T-helper 1 cell treated with Interleukin-12 subunit alpha and Interleukin-12 subunit beta and Interleukin-4 antibody, amounts not matched to agents 30 μg/mL and 1 μg/mL, for 36 hours (primary cell): ENCODE measurements around the gene MAGI2.

ENCODE experiments used
- H3K27ac Mint-ChIP-seq: one replicate; pipeline ENCODE4 v1.8.0; 2021; ENCODE audit warnings: mild to moderate bottlenecking, mixed read lengths
- H3K27me3 Mint-ChIP-seq: one replicate; pipeline ENCODE4 v1.8.0; 2021; ENCODE audit warnings: low read depth, mixed read lengths
- H3K36me3 Mint-ChIP-seq: one replicate; pipeline ENCODE4 v1.8.0; 2021; ENCODE audit warnings: low read depth, mixed read lengths
- H3K4me1 Mint-ChIP-seq: one replicate; pipeline ENCODE4 v1.8.0; 2021; ENCODE audit warnings: low read depth, mixed read lengths
- H3K4me3 Mint-ChIP-seq: one replicate; pipeline ENCODE4 v1.8.0; 2021; ENCODE audit warnings: mild to moderate bottlenecking, moderate library complexity, mixed read lengths
- H3K9me3 Mint-ChIP-seq: one replicate; pipeline ENCODE4 v1.8.0; 2021; ENCODE audit warnings: mixed read lengths

MAGI2 gene

GRCh38 chr7:78398576-78398975, 1054.9 kb downstream of the MAGI2 start:
- H3K27me3 Mint-ChIP-seq: no peaks in the 10 kb centered on the region
- H3K4me3 Mint-ChIP-seq: no peak overlapping the region
- H3K36me3 Mint-ChIP-seq: no peaks in the 10 kb centered on the region
- no peaks in the 10 kb centered on the region for H3K9me3 Mint-ChIP-seq
- no peak overlapping the region for H3K27ac Mint-ChIP-seq
- H3K4me1 Mint-ChIP-seq: no peaks in the 10 kb centered on the region

- no peak overlapping the region for H3K4me3 Mint-ChIP-seq
- H3K4me1 Mint-ChIP-seq: no peaks in the 10 kb centered on the region
- H3K27ac Mint-ChIP-seq: no peak overlapping the region
- H3K9me3 Mint-ChIP-seq: no peaks in the 10 kb centered on the region
- no peaks in the 10 kb centered on the region for H3K27me3 Mint-ChIP-seq
- no peaks in the 10 kb centered on the region for H3K36me3 Mint-ChIP-seq
Measured at GRCh38 chr7:78398081-78398480, 1055.4 kb downstream of the MAGI2 start.

GRCh38 chr7:78396210-78396609, 1057.3 kb downstream of the MAGI2 start:
- Mint-ChIP-seq H3K4me1 (no peaks in the 10 kb centered on the region), H3K27me3 (no peaks in the 10 kb centered on the region), H3K36me3 (no peaks in the 10 kb centered on the region), H3K27ac (no peak overlapping the region), H3K9me3 (no peaks in the 10 kb centered on the region), H3K4me3 (no peak overlapping the region)

- no peak overlapping the region for H3K4me3 Mint-ChIP-seq
- no peak overlapping the region for H3K27ac Mint-ChIP-seq
- H3K27me3 Mint-ChIP-seq: no peaks in the 10 kb centered on the region
- no peaks in the 10 kb centered on the region for H3K9me3 Mint-ChIP-seq
- H3K36me3 Mint-ChIP-seq: no peaks in the 10 kb centered on the region
- H3K4me1 Mint-ChIP-seq: no peaks in the 10 kb centered on the region
Measured at GRCh38 chr7:78395298-78396036, 1058.0 kb downstream of the MAGI2 start.

GRCh38 chr7:78389022-78389421, 1064.4 kb downstream of the MAGI2 start:
- Mint-ChIP-seq H3K4me3 (no peak overlapping the region), H3K27ac (no peak overlapping the region), H3K9me3 (no peaks in the 10 kb centered on the region), H3K36me3 (no peaks in the 10 kb centered on the region), H3K27me3 (no peaks in the 10 kb centered on the region), H3K4me1 (no peaks in the 10 kb centered on the region)

GRCh38 chr7:78386520-78386919, 1066.9 kb downstream of the MAGI2 start:
- H3K36me3 Mint-ChIP-seq: no peaks in the 10 kb centered on the region
- H3K27ac Mint-ChIP-seq: no peak overlapping the region
- H3K9me3 Mint-ChIP-seq: no peaks in the 10 kb centered on the region
- H3K4me3 Mint-ChIP-seq: no peak overlapping the region
- H3K4me1 Mint-ChIP-seq: no peaks in the 10 kb centered on the region
- no peaks in the 10 kb centered on the region for H3K27me3 Mint-ChIP-seq

- Mint-ChIP-seq H3K9me3 (no peaks in the 10 kb centered on the region), H3K27me3 (no peaks in the 10 kb centered on the region), H3K27ac (no peak overlapping the region), H3K4me1 (no peaks in the 10 kb centered on the region), H3K4me3 (no peak overlapping the region), H3K36me3 (no peaks in the 10 kb centered on the region)
Measured at GRCh38 chr7:78383096-78383880, 1070.2 kb downstream of the MAGI2 start.

GRCh38 chr7:78379148-78379547, 1074.3 kb downstream of the MAGI2 start:
- H3K4me3 Mint-ChIP-seq: no peak overlapping the region
- H3K27me3 Mint-ChIP-seq: no peaks in the 10 kb centered on the region
- no peaks in the 10 kb centered on the region for H3K4me1 Mint-ChIP-seq
- H3K36me3 Mint-ChIP-seq: no peaks in the 10 kb centered on the region
- H3K9me3 Mint-ChIP-seq: no peaks in the 10 kb centered on the region
- no peak overlapping the region for H3K27ac Mint-ChIP-seq

GRCh38 chr7:78377532-78377931, 1075.9 kb downstream of the MAGI2 start:
- Mint-ChIP-seq H3K4me1 (no peaks in the 10 kb centered on the region), H3K36me3 (no peaks in the 10 kb centered on the region), H3K27me3 (no peaks in the 10 kb centered on the region), H3K9me3 (no peaks in the 10 kb centered on the region), H3K4me3 (no peak overlapping the region), H3K27ac (no peak overlapping the region)

- Mint-ChIP-seq H3K4me1 (no peaks in the 10 kb centered on the region), H3K36me3 (no peaks in the 10 kb centered on the region), H3K27me3 (no peaks in the 10 kb centered on the region), H3K27ac (no peak overlapping the region), H3K4me3 (no peak overlapping the region), H3K9me3 (no peaks in the 10 kb centered on the region)
Measured at GRCh38 chr7:78370936-78371335, 1082.5 kb downstream of the MAGI2 start.

- Mint-ChIP-seq H3K4me3 (no peak overlapping the region), H3K27me3 (no peaks in the 10 kb centered on the region), H3K4me1 (no peaks in the 10 kb centered on the region), H3K27ac (no peak overlapping the region), H3K9me3 (no peaks in the 10 kb centered on the region), H3K36me3 (no peaks in the 10 kb centered on the region)
Measured at GRCh38 chr7:78368771-78369170, 1084.7 kb downstream of the MAGI2 start.

GRCh38 chr7:78367280-78367773, 1086.1 kb downstream of the MAGI2 start:
- Mint-ChIP-seq H3K27ac (no peak overlapping the region), H3K4me3 (no peak overlapping the region), H3K9me3 (no peaks in the 10 kb centered on the region), H3K36me3 (no peaks in the 10 kb centered on the region), H3K4me1 (no peaks in the 10 kb centered on the region), H3K27me3 (no peaks in the 10 kb centered on the region)

- Mint-ChIP-seq H3K4me1 (no peaks in the 10 kb centered on the region), H3K27me3 (no peaks in the 10 kb centered on the region)
Measured at GRCh38 chr7:78363866-78364265, 1089.6 kb downstream of the MAGI2 start.

GRCh38 chr7:78359836-78360235, 1093.6 kb downstream of the MAGI2 start:
- Mint-ChIP-seq H3K9me3 (no peaks in the 10 kb centered on the region), H3K27me3 (no peaks in the 10 kb centered on the region), H3K27ac (no peak overlapping the region), H3K36me3 (no peaks in the 10 kb centered on the region), H3K4me3 (no peak overlapping the region), H3K4me1 (no peaks in the 10 kb centered on the region)

More at GRCh38 chr7:78363866-78364265, 1089.6 kb downstream of the MAGI2 start:
- no peaks in the 10 kb centered on the region for H3K36me3 Mint-ChIP-seq
- no peak overlapping the region for H3K4me3 Mint-ChIP-seq
- no peak overlapping the region for H3K27ac Mint-ChIP-seq
- H3K9me3 Mint-ChIP-seq: no peaks in the 10 kb centered on the region

- no peaks in the 10 kb centered on the region for H3K4me1 Mint-ChIP-seq
- H3K9me3 Mint-ChIP-seq: no peaks in the 10 kb centered on the region
- H3K36me3 Mint-ChIP-seq: no peaks in the 10 kb centered on the region
- no peak overlapping the region for H3K27ac Mint-ChIP-seq
- no peak overlapping the region for H3K4me3 Mint-ChIP-seq
- H3K27me3 Mint-ChIP-seq: no peaks in the 10 kb centered on the region
Measured at GRCh38 chr7:78357709-78358108, 1095.8 kb downstream of the MAGI2 start.
